Kasumi-1 (cell line): ENCODE measurements around the gene WIPF2.
A peak's percentile ranks its signal among the peaks of the same experiment; 100 is the strongest.

Source experiments
- DNase-seq, 2 experiments: peaks; one replicate each; lab custom pipeline; 2025; lab: John Stamatoyannopoulos, UW

The WIPF2 gene

DNA sequence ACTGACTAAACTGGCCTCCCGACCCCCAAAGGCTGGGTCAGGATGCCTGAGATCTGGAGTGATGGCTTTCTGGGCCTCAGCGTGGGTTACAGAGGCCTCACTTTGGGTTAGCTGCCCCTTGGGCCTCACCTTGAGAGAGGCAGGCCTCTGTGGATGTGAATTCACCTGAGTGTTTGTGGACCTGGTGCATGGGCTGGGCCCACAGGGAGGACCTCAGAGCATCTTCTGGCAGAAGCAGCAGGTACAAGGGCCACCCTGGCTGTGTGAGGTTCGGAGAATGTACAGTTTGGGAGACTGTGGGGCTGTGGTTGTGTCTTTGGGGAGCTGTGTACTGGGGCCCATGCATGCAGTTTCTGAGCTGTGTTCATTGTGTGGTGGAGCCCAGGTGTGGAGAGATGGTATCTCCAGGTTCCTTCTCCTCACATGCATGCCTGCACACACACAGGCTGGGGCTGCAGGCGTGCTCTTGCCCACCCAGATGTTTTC, 108.2 kb downstream of the WIPF2 start:
- DNase-seq = no peak

DNA sequence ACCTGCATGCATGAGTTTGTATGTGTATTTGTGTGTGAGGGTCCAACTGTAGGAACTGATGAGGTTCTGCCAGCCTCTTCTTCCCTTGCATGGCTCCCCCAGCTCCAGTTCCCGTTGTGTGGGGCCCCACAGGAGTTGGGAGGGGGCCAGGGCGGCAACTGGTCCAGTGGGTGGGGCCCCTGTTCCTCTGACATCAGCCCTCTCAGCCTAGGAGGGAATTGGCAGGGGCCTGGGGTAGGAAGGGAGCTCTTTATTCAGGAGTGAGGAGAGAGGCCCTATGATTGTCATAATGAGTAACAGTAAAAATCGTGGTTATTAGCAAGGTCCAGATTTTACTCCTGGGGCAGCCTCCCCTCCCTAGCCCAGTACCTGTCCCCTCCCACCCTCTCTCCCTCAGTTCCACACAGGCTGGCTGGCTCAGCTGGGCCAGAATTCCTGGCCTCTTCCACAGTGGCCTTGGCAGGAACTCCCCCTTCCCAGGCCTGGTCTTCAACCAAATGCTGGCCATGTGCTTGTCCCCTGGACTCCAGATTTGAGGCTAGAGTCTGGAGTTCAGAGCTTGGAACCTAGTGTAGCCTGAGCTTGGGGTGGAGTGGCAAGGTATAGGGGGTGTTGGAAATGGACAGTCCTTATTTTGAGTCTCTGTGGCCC, 108.8 kb downstream of the WIPF2 start:
- DNase-seq = no peak

DNA sequence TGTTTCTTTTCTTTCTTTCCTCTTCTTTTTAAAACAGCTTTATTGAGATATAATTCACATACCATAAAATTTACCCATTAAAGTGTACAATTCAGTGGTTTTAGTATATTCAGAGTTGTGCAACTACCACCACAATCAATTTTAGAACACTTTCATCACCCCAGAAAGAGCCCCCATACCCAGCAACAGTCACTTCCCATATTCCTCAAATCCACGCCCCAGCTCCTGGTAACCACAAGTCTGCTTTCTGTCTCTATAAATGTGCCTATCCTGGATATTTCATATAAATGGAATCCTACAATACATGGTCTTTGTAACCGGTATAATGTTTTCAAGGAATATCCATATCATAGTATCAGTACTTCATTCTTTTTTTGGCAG, 109.3 kb downstream of the WIPF2 start:
- DNase-seq = no peak

DNA sequence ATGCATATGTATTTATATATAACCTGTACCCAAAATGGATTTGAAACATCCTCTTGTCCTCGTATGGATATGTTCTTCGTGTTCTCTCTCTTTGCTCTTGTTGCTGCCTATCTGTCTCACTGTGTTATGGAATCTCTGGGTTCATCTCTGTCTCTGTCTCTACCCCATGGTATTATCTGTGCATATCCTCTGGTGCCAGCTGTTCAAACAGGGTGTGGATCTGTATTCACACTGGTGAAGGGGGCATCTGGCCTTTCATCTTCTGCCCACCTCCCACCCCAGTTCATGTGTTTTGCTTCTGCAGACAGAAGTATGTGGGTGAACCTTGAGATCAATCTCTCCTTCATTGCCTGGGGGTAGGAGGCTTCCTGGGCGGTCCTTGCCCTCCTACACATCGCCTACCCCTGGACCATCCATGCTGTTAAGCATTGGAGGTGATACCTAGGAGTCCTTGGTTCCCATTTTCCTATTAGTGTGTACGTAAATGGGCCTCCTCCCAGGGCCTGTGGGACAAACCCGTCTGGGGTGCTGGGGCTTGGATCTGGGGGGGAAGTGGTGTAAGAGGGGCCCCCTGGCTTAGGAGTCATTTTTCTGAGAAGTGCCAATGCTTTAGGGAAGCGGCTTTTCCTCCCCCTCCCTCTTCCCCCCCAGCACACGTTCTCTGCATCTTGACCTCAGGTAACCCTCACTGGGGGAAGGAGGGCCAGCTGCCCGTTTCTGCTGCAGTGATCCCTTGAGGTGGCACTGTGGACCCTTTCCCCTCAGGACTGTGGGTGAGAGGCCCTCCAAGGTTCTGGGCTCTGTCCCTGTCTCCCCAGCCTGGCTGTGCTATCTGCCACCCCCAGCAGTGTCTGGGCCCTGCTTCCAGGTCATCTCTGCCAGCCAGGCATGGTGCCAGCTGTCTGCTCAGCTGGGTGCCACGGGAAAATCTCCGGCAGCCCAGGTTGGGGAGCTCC, 111.0 kb downstream of the WIPF2 start:
- peak; percentile 75 to 81 for DNase-seq

DNA sequence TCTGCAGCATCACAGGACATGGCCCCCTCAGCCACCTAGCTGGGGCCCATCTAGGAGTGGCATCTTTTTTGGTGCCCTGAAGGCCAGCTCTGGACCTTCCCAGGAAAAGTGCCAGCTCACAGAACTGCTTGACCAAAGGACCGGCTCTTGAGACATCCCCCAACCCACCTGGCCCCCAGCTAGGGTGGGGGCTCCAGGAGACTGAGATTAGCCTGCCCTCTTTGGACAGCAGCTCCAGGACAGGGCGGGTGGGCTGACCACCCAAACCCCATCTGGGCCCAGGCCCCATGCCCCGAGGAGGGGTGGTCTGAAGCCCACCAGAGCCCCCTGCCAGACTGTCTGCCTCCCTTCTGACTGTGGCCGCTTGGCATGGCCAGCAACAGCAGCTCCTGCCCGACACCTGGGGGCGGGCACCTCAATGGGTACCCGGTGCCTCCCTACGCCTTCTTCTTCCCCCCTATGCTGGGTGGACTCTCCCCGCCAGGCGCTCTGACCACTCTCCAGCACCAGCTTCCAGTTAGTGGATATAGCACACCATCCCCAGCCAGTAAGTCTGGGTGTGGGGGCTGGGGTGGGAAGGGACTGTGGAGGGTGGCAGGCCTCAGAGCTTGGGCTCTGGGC, 111.9 kb downstream of the WIPF2 start:
- no peak for DNase-seq

DNA sequence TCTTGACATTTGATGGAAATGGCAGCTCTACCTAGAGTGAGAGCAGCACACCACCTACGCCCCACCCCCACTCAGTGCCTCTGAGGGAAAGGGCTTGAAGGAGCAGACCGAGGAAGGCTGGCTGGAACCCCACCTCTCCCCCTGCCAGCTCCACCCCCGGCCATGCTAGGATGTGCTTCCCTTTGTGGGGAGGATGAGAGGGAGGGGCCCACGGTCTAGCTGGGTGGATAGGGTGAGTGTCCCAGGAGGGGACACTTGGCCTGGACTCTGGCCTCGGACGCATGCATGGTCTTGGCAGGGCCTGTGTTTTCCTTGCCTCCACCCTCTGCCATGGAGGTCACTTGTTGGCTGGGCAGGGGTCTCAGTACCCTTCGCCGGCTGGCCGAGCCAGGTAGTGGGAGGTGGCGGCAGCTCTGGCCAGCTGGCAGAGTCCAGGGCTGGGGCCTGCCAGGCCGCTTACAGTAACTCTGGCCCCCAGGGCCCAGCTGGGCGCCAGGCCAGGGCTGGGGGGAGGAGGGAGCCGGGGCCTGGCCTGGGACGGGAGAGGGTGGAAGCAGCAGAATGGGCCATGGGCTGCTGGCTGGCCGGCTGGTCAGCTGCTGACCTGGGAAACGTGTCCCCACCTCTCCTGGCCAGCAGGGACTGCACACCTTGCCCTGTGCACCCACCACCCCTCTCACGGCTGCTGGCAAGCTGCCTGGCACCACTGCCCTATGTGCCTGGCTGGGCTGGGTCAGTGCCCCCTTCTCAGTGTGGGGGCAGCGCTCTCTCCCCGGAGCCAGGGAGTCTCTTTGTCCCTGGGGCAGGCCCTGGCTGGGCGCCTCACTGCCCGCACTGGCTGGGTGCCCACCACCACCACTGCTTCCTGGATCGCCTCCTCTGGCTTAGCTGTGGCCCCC, 112.9 kb downstream of the WIPF2 start:
- no peak for DNase-seq
